SK-N-SH (cell line): ENCODE data around the gene CYP11A1. TPM values are rescaled to one million over a fixed set of nuclear protein-coding genes. Genes with fewer than 3 reads are reported as not detected.

Experiments
- CTCF ChIA-PET: fragments of 300-600, 350-600 bp; formaldehyde crosslinking; extraction: SDS; loops from one replicate; lab custom pipeline; 2021; lab: Yijun Ruan, JAX
- POLR2A ChIA-PET: fragments of 350-600 bp; sonication (Branson Sonifier 250); formaldehyde crosslinking; extraction: SDS; loops from one replicate; lab custom pipeline; 2020; ENCODE audit warnings: antibody characterized with exemption, inconsistent platforms; lab: Yijun Ruan, JAX
- DNase-seq: peaks from one replicate; pipeline ENCODE4 v3.0.0; 2012
- H2AFZ ChIP-seq: fragments of 200-600 bp; sonication (generic); 2 replicates; pipeline ENCODE4 v1.8.1; 2016; ENCODE audit warnings: antibody characterized with exemption, mild to moderate bottlenecking, low read depth
- H3F3A ChIP-seq: fragments of 200-600 bp; sonication (generic); replicated peaks from 2 replicates; pipeline ENCODE3; 2016; ENCODE audit warnings: antibody characterized with exemption, mild to moderate bottlenecking; ENCODE audit not compliant: insufficient read depth
- H3K27ac ChIP-seq, 2 experiments: fragments of 200-500 bp in 1 of 2; fragments of 200-600 bp in 1 of 2; sonication (Bioruptor generic) in 1 of 2; sonication (generic), shearing (Covaris generic) in 1 of 2; 2 replicates each; pipeline versions ENCODE4 v1.5.1 to v1.6.1; 2014 to 2016; ENCODE audit warnings: low read depth in 2 of 2, inconsistent platforms in 1 of 2, low read length in 1 of 2, mild to moderate bottlenecking in 1 of 2, mixed read lengths in 1 of 2
- H3K27me3 ChIP-seq: fragments of 200-600 bp; sonication (generic), shearing (Covaris generic); 2 replicates; pipeline ENCODE4 v1.6.1; 2016; ENCODE audit warnings: mixed run types; ENCODE audit not compliant: insufficient read depth
- H3K36me3 ChIP-seq, 2 experiments: fragments of 200-500 bp in 1 of 2; fragments of 200-600 bp in 1 of 2; sonication (Bioruptor generic) in 1 of 2; sonication (generic) in 1 of 2; replicated peaks in 1 of 2; 2 replicates each; pipeline versions ENCODE3 to v1.5.1; 2014 to 2016; ENCODE audit warnings: low read length in 1 of 2, mild to moderate bottlenecking in 1 of 2; ENCODE audit not compliant: insufficient read depth in 2 of 2, control insufficient read depth in 1 of 2
- H3K4me1 ChIP-seq, 2 experiments: fragments of 200-500 bp in 1 of 2; fragments of 200-600 bp in 1 of 2; sonication (Bioruptor generic) in 1 of 2; sonication (generic), shearing (Covaris generic) in 1 of 2; 2 replicates each; pipeline versions ENCODE4 v1.5.1 to v1.6.1; 2014 to 2016; ENCODE audit warnings: low read depth in 1 of 2, low read length in 1 of 2, mixed run types in 1 of 2; ENCODE audit not compliant: insufficient read depth in 2 of 2, control insufficient read depth in 1 of 2
- H3K4me2 ChIP-seq: fragments of 200-600 bp; sonication (generic), shearing (Covaris generic); 2 replicates; pipeline ENCODE4 v1.6.1; 2017; ENCODE audit warnings: mixed run types
- H3K4me3 ChIP-seq, 2 experiments: fragments of 200-500 bp in 1 of 2; fragments of 200-600 bp in 1 of 2; sonication (Bioruptor generic) in 1 of 2; sonication (generic), shearing (Covaris generic) in 1 of 2; 2 replicates each; pipeline versions ENCODE4 v1.5.1 to v1.8.1; 2014 to 2016; ENCODE audit warnings: low read depth in 2 of 2, inconsistent platforms in 1 of 2, low read length in 1 of 2, mild to moderate bottlenecking in 1 of 2, mixed read lengths in 1 of 2, moderate library complexity in 1 of 2
- H3K79me2 ChIP-seq: fragments of 200-600 bp; sonication (generic); 2 replicates; pipeline ENCODE4 v1.8.1; 2017; ENCODE audit warnings: mild to moderate bottlenecking; ENCODE audit not compliant: insufficient read depth
- H3K9ac ChIP-seq: fragments of 200-600 bp; sonication (generic); 2 replicates; pipeline ENCODE4 v1.6.1; 2017; ENCODE audit warnings: mixed run types
- H3K9me2 ChIP-seq: fragments of 200-600 bp; sonication (generic); 2 replicates; pipeline ENCODE4 v1.6.1; 2017; ENCODE audit warnings: mixed run types
- H3K9me3 ChIP-seq: fragments of 200-600 bp; sonication (generic); 2 replicates; pipeline ENCODE4 v1.6.1; 2017; ENCODE audit warnings: mixed run types, mild to moderate bottlenecking, moderate library complexity
- H4K20me1 ChIP-seq: fragments of 200-600 bp; sonication (generic); 2 replicates; pipeline ENCODE4 v1.6.1; 2017; ENCODE audit warnings: mild to moderate bottlenecking, mixed run types; ENCODE audit not compliant: insufficient read depth
- CHD2 ChIP-seq: fragments of 150-350 bp; IDR thresholded peaks from 2 replicates; pipeline ENCODE4 v1.6.1; 2018; ENCODE audit warnings: low read length; ENCODE audit not compliant: partially characterized antibody
- CTCF ChIP-seq: fragments of 200-600 bp; sonication (generic); IDR thresholded peaks from 2 replicates; pipeline ENCODE4 v1.6.1; 2017; ENCODE audit warnings: antibody characterized with exemption, mild to moderate bottlenecking, moderate library complexity
- ELF1 ChIP-seq: IDR thresholded peaks from 2 replicates; pipeline ENCODE4 v1.4.0; 2012
- GABPA ChIP-seq: IDR thresholded peaks from 2 replicates; pipeline ENCODE4 v1.4.0; 2012; ENCODE audit warnings: low read depth, mild to moderate bottlenecking
- JUND ChIP-seq: IDR thresholded peaks from 2 replicates; pipeline ENCODE4 v1.4.0; 2012
- MEF2A ChIP-seq: IDR thresholded peaks from 2 replicates; pipeline ENCODE4 v1.4.0; 2012; ENCODE audit warnings: low read depth, borderline replicate concordance
- PBX3 ChIP-seq: IDR thresholded peaks from 2 replicates; pipeline ENCODE4; 2012
- POLR2AphosphoS5 ChIP-seq: IDR thresholded peaks from 2 replicates; pipeline ENCODE4 v1.6.1; 2012; ENCODE audit warnings: low read depth, low read length
- RAD21 ChIP-seq: IDR thresholded peaks from 2 replicates; pipeline ENCODE4 v1.6.1; 2012; ENCODE audit warnings: mild to moderate bottlenecking, low read length
- RFX5 ChIP-seq: IDR thresholded peaks from 2 replicates; pipeline ENCODE4 v1.6.1; 2012; ENCODE audit warnings: mild to moderate bottlenecking, improper control_type of control experiment, low read length
- TAF1 ChIP-seq: IDR thresholded peaks from 2 replicates; pipeline ENCODE4 v1.6.1; 2012; ENCODE audit warnings: low read depth, mild to moderate bottlenecking, low read length, moderate library complexity, borderline replicate concordance
- TCF12 ChIP-seq: IDR thresholded peaks from 2 replicates; pipeline ENCODE4 v1.4.0; 2012
- TEAD4 ChIP-seq: IDR thresholded peaks from 2 replicates; pipeline ENCODE4 v1.4.0; 2012; ENCODE audit warnings: mild to moderate bottlenecking, borderline replicate concordance; ENCODE audit not compliant: insufficient read depth
- USF1 ChIP-seq: IDR thresholded peaks from 2 replicates; pipeline ENCODE4 v1.4.0; 2012; ENCODE audit warnings: low read depth, borderline replicate concordance
- ZBTB33 ChIP-seq: IDR thresholded peaks from 2 replicates; pipeline ENCODE4 v1.4.0; 2012; ENCODE audit warnings: low read depth, borderline replicate concordance
- WGBS: methylation state at CpG from one replicate; pipeline ENCODE4 v1.1.6; 2017; ENCODE audit warnings: low lambda C conversion rate; 5-methylcytosine and 5-hydroxymethylcytosine counted together
- polyA plus RNA-seq, 3 experiments: library from polyadenylated mRNA; depleted of rRNA; stranded (reverse); fragments of >200 nt; gene quantifications; 2 replicates each; pipeline ENCODE4 v1.2.3, GENCODE V29; 2012

Gene CYP11A1
- polyA plus RNA-seq, 1 of the 3 experiments (the other 2 are of a cell fraction): 0.08 TPM

- Histone ChIP-seq H4K20me1 (no peaks in the 10 kb centered on the region), H3K79me2 (no peaks in the 10 kb centered on the region), H3K4me3 (no peak overlapping the region), H3F3A (no peaks in the 10 kb centered on the region), H2AFZ (no peak overlapping the region), H3K9ac (no peak overlapping the region), H3K27ac (no peak overlapping the region), H3K4me2 (no peak overlapping the region), H3K36me3 (no peaks in the 10 kb centered on the region), H3K4me1 (peaks cover 13 to 57% of the 10 kb centered on the region in 2 experiments; a peak in 3 of 4 replicates), H3K27me3 (no peaks in the 10 kb centered on the region), H3K9me2 (no peaks in the 10 kb centered on the region), H3K9me3 (no peaks in the 10 kb centered on the region)
- DNase-seq: no peak
- WGBS: 91% methylated on average over 9 of the region's 13 CpGs
- TF ChIP-seq ELF1: no peak
- TF ChIP-seq RFX5: no peak
- TF ChIP-seq USF1: no peak
- TF ChIP-seq GABPA: no peak
- TF ChIP-seq MEF2A: no peak
- TF ChIP-seq TEAD4: no peak
- TF ChIP-seq PBX3: no peak
- no peak for TF ChIP-seq TAF1
- no peak for TF ChIP-seq POLR2AphosphoS5
- TF ChIP-seq RAD21: no peak
- POLR2A ChIA-PET: no interaction called here
- CTCF ChIA-PET: interaction anchor here (0.8 to 8.4 kb wide), 10 partner anchors 6 to 364 kb away, joined by 3 to 265 read pairs (median 4); partner anchors contain the start of gene ISLR2
Measured at GRCh38 chr15:74314795-74315438, 52.5 kb downstream of the CYP11A1 start.

GRCh38 chr15:74313889-74314288, 53.6 kb downstream of the CYP11A1 start:
- Histone ChIP-seq H2AFZ (no peak overlapping the region), H3K4me3 (no peak overlapping the region), H3K4me1 (peaks cover 13 to 51% of the 10 kb centered on the region in 2 experiments; a peak in 3 of 4 replicates), H3K27me3 (no peaks in the 10 kb centered on the region), H3K27ac (no peak overlapping the region), H3F3A (no peaks in the 10 kb centered on the region), H4K20me1 (no peaks in the 10 kb centered on the region), H3K4me2 (no peak overlapping the region), H3K79me2 (no peaks in the 10 kb centered on the region), H3K9ac (no peak overlapping the region), H3K36me3 (no peaks in the 10 kb centered on the region), H3K9me2 (no peaks in the 10 kb centered on the region), H3K9me3 (no peaks in the 10 kb centered on the region)
- CTCF ChIA-PET: interaction anchor here (1.0 to 8.4 kb wide), 8 partner anchors 7 to 277 kb away, joined by 3 to 265 read pairs (median 7); partner anchors contain the start of gene ISLR2
- 74% methylated on average over 7 of the region's 7 CpGs for WGBS
- TF ChIP-seq ZBTB33: no peak
- no peak for TF ChIP-seq RAD21
- TF ChIP-seq CHD2: no peak
- no peak for TF ChIP-seq USF1
- TF ChIP-seq TEAD4: no peak
- TF ChIP-seq JUND: no peak
- TF ChIP-seq CTCF: no peak
- TF ChIP-seq TCF12: no peak
- no peak for TF ChIP-seq MEF2A
- DNase-seq: no peak
- POLR2A ChIA-PET: no interaction called here
